Stimulated activated CD8-positive, alpha-beta memory T cell treated with anti-CD3 and anti-CD28 coated beads, Interleukin-12 subunit alpha, Interleukin-12 subunit beta, amount 100 ng/mL, for 4 hours (primary cell): ENCODE results near the gene CRACR2A.

Experiments used
- DNase-seq: peaks from one replicate; pipeline ENCODE4 v3.0.0-alpha.2; 2020; ENCODE audit warnings: low read depth

CRACR2A gene

DNA sequence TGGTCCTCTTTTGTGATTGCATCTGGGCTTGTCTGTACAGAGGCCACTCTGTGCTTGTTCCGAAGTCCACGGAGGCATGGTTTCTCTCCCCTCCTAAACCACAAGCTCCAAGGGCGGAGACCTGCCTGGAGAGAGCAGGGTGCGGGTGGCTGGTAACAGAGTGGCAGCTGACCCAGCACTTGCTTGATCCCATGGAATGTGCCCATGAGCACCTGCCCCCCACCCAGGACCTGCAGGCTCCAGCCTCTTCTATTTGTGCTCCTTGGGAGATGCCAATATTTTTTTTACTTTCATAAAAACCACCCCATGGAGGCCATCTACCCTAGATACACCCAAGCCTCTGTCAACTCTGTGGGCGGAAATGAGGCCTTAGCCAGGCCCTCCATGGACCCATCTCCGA lies 157.2 kb downstream of the CRACR2A start:
- DNase-seq = no peak

DNA sequence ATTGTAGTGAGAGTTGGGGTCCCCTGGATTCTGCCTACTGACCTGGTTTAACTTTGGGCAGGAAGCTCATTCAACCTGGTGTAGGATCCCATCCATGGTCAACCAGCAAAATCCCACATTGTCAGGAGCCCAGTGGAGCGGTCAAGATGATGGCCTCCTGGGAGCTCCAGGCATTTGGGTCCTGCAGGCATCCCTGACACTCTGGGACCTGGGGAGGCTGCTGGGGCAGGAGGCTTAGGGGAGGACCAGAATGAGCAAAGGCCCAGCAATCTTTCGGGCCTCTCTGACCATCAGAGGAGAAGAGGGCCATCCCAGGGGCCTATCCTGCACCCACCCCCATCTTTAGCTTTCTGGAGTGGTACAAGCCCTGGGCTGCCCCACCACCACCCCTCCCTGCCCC lies 157.9 kb downstream of the CRACR2A start:
- no peak for DNase-seq

DNA sequence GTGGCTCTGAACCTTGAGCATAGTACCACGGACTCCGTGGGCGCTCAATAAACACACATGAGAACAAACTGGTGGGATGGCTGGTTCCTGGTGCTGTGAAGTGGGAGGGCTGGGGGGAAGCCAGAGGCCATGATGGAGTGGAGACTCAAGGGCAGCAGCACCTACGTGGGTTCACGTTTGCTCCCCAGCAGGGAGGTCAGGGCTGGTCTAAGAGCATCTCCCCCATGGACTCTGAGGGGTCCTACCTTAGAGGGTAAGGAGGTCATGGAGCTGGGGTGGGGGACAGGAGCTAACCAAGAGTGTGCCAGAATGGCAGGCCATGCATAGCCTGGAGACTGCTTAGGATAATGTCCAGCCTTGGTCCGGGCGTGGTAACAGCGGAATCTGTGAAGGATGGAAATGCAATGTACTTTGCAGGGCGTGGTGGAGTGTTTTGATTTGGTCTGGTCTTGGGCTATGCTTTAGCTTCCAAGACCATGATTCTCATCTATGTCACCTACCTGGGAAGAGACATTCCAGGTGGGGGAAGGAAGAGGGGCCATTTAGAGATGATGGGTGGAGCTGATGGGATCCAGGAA lies 158.9 kb downstream of the CRACR2A start:
- no peak for DNase-seq

DNA sequence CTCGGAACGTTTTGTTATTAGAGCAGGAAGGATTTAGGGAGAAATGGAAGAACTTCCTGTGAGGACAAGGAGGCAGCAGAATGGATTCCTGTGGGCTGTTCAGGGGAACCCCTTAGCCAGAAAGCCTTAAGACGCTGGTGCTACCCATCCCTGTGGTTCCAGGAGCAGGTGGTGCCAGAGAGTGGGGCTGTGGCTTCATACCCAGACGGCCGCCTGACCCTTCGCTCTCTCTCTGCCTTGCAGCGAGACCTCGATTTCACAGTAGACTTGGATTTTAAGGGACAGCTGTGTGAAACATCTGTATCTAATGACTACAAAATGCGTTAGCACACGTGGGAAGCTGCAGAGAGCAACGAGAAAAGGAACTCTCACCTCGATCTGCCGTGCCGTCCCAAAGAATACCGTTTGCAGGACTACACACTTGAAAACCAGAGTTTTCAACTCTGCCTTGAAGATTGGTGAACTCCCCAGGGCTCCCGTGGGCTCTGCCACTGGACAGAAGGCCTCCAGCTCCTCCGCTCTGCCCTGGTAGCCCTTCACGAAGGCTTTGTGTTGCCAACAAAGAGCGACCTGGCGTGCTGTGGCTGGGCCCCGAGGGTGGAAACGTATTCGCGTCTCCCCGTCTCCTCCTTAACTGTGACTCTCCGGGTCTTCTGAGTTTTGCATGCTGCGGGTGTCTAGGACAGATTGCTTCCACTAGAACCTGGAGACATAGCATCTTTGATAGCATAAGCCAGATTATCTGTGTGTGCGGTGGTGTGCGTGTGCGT lies 159.9 kb downstream of the CRACR2A start:
- no peak for DNase-seq

GRCh38 chr12:3589745-3590144 lies 163.2 kb downstream of the CRACR2A start:
- no peak for DNase-seq

- no peak for DNase-seq
Measured at GRCh38 chr12:3587402-3588013, 165.4 kb downstream of the CRACR2A start.

DNA sequence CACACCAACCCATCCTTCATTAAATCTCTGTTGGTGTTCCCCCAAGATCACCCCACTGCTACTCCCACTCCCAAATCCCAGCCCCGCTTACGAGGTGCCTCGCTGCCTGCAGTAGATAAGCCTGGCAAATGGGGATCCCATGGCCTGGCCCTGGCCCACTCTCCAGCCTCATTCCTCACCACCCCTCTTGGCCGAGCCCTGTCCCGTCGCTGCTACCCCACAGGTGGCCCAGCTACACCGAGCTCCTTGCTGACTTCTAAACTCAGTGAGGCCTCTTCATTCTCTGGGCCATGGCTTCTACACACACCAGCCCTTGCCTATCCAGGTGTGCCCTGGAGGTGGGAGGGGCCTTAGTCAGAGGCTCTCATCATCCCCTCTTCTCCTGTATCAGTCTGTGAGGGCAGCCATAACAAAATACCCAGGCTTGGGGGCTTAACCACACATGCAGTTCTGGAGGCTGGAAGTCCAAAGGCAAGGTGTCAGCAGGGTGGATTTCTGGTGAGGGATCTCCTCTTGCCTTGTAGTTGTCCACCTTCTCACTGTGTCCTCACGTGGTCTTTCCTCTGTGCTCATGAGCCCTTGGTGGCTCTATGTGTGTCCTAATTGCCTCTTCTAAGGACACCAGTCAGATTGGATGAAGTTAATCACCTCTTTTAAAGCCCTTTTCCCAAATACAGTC lies 169.1 kb downstream of the CRACR2A start:
- no peak for DNase-seq

DNA sequence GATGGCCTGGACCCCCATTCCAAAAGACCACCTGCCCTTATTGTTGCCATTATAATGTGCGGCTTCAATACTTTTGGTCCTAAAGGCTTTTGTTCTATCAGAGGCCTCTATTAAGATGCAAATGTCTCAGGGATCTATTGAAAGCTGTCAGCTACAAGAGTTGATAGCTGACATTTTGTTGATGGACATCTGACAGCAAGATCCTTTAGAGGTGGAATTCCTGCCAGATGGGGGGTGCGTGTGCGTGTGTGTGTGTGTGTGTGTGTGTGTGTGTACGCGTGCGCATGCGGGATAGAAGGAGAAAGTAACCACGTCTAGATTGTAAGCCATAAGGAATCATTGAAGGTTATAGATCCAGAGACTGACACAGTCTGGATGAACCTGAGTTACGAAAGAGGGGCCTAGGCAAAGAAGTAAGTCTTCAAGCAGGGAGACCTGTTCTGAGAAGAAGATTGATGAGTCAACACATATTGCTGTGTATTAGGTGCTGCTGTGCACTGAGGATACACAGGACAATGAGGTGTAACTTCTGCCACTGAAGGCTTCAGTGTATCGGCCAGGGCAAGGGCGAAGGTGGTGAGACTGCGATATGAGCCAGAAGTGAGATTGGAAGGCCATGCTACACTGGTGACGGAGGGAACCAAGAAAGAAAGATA lies 172.7 kb downstream of the CRACR2A start:
- DNase-seq = no peak

DNA sequence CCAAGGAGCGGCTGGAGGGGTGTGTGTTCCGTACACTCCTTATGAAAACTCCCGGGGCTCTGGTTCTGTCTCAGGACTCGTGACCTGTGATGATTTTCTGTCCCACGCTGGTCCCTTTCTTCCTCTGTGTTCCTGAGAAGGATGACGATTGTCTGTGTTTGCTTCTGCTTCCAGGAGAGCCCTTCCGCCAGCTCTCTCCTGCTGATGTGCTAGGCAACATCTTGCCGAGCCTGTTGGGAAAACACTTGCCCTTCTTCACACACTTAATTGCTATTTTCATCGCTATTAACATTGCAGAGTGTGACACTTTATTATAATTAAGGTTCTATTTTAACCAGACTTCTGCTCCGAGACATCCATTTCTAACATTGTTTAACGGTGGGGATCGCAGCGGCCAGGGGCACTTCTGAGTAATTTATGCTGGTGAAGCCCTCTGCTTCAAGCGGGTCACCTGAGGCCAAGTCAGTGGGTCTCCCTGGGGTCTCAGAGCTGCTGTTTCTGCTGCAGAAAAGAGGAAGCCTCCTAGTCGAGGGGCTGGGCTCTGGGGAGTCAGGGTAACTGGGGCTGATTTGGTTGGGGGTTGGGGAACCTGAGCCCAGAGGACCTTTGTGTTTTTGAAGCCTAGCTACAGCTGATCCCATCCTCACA lies 173.3 kb downstream of the CRACR2A start:
- no peak for DNase-seq

DNA sequence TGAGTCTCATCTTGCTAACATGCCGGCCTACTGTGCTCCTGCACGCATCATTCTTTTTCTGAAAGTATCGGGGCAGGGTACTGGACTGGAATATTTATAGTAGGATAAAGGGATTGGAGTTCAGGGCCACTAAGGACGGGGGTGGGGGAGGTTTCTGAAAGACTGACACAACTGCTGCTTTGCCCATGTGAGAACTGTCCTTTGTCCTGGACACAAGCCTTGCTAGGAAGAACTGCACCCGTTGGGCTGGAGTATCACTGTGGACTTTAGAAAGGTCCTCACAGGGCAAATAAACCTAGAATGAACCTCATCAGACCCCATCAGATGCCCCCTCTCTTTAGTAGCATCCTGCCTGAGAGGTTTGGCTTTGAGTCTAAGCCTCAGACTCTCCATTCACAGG lies 174.4 kb downstream of the CRACR2A start:
- DNase-seq = no peak

GRCh38 chr12:3576891-3577290 lies 176.0 kb downstream of the CRACR2A start:
- no peak for DNase-seq

DNA sequence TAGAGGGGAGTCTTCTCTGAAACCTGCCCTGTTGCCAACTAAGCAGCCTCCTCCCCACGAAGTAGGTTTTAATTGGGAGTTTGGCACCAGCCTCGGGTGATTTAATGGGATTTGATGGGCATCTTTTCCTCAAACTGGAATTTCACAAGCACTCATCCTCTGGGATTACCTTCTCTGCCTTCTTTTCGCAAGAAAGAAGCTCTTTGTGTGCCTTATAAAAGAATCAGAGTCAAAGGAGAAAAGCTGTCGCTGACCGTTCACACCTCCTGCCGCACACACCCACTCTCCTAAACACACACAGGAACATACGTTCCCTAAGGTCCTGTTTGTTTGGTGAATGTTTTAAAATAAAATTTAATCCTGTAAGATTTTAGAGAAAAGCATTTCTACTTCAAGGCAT lies 177.9 kb downstream of the CRACR2A start:
- no peak for DNase-seq

- no peak for DNase-seq
Measured at GRCh38 chr12:3572560-3572959, 180.3 kb downstream of the CRACR2A start.

DNA sequence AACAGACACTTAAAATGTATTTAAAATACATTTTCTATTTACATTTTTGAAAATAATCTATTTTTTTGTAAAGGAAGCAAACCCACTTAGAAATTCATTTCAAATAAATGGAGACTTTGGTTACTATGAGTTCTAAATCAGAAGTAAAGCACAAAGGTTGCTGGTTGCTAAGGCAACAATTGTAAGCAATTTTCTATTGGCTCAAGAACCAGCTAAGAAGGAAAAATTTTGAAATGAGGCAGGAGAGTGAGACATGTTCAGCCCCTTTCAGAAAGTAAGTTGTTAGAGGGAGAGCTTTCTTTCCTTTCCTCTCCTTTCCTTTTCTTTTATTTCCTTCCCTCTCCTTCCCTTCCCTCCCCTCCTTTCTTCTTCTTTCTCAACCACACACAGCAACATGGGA lies 181.2 kb downstream of the CRACR2A start:
- DNase-seq = no peak

- DNase-seq = no peak
Measured at GRCh38 chr12:3571323-3571722, 181.6 kb downstream of the CRACR2A start.

- no peak for DNase-seq
Measured at GRCh38 chr12:3568695-3569094, 184.2 kb downstream of the CRACR2A start.

DNA sequence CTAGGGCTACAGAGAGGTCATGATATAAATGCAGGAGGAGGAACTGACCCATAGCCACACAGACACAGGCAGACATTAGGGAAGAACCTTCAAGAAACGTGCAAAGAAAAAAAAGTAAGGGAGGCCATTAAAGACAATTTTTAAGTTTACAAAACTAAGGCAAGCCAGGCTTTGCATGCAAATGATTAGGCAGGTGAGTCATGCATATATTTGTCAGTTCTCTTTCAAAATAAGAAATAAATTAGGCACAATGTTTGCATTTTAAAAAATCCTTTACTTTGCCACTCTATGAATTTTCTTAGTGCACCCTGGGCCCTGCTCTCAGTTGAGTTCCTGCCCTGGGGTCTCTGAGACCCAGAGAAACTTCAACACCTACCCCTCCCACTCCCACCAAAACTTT lies 186.9 kb downstream of the CRACR2A start:
- DNase-seq = no peak
